ENCODE results near the gene RIN3.
A peak's percentile ranks its signal among the peaks of the same experiment; 100 is the strongest.

The RIN3 gene

GRCh38 chr14:92653162-92653651, 139.6 kb downstream of the RIN3 start:
- H3K27ac Mint-ChIP-seq: peak overlapping the region; percentile 94
- no peaks in the 10 kb centered on the region for H3K9me3 Mint-ChIP-seq

GRCh38 chr14:92654239-92654901, 140.8 kb downstream of the RIN3 start:
- no peaks in the 10 kb centered on the region for H3K27me3 Mint-ChIP-seq (ENCODE audit: low read depth)
- H3K36me3 Mint-ChIP-seq (ENCODE audit: low read depth): peaks cover 40% of the 10 kb centered on the region
- H3K4me3 Mint-ChIP-seq: peak overlapping the region; percentile 98
- peak overlapping the region; percentile 3 for H3K27ac Mint-ChIP-seq
- peaks cover 64% of the 10 kb centered on the region for H3K4me1 Mint-ChIP-seq (ENCODE audit: low read depth)
- no peaks in the 10 kb centered on the region for H3K9me3 Mint-ChIP-seq

More at GRCh38 chr14:92653162-92653651, 139.6 kb downstream of the RIN3 start:
- H3K4me1 Mint-ChIP-seq (ENCODE audit: low read depth): peaks cover 67% of the 10 kb centered on the region
- H3K27me3 Mint-ChIP-seq (ENCODE audit: low read depth): no peaks in the 10 kb centered on the region
- peak overlapping the region; percentile 98 for H3K4me3 Mint-ChIP-seq
- H3K36me3 Mint-ChIP-seq (ENCODE audit: low read depth): peaks cover 39% of the 10 kb centered on the region

GRCh38 chr14:92655419-92656201, 142.0 kb downstream of the RIN3 start:
- Mint-ChIP-seq H3K27me3 (ENCODE audit: low read depth) (no peaks in the 10 kb centered on the region), H3K36me3 (ENCODE audit: low read depth) (peaks cover 52% of the 10 kb centered on the region), H3K27ac (peak overlapping the region; percentile 37), H3K4me3 (peak overlapping the region; percentile 66), H3K4me1 (ENCODE audit: low read depth) (peaks cover 58% of the 10 kb centered on the region), H3K9me3 (no peaks in the 10 kb centered on the region)

- peak overlapping the region; percentile 66 for H3K4me3 Mint-ChIP-seq
These were observed 142.9 kb downstream of the RIN3 start for GRCh38 chr14:92656306-92657081.

GRCh38 chr14:92657457-92658142, 144.0 kb downstream of the RIN3 start:
- no peaks in the 10 kb centered on the region for H3K27me3 Mint-ChIP-seq (ENCODE audit: low read depth)
- peaks cover 49% of the 10 kb centered on the region for H3K4me1 Mint-ChIP-seq (ENCODE audit: low read depth)
- H3K36me3 Mint-ChIP-seq (ENCODE audit: low read depth): peaks cover 64% of the 10 kb centered on the region
- no peak overlapping the region for H3K27ac Mint-ChIP-seq
- H3K9me3 Mint-ChIP-seq: no peaks in the 10 kb centered on the region
- no peak overlapping the region for H3K4me3 Mint-ChIP-seq

More at GRCh38 chr14:92656306-92657081, 142.9 kb downstream of the RIN3 start:
- Mint-ChIP-seq H3K9me3 (no peaks in the 10 kb centered on the region), H3K4me1 (ENCODE audit: low read depth) (peaks cover 52% of the 10 kb centered on the region), H3K27me3 (ENCODE audit: low read depth) (no peaks in the 10 kb centered on the region), H3K27ac (peak overlapping the region; percentile 47), H3K36me3 (ENCODE audit: low read depth) (peaks cover 56% of the 10 kb centered on the region)

GRCh38 chr14:92658160-92658559, 144.6 kb downstream of the RIN3 start:
- Mint-ChIP-seq H3K4me3 (no peak overlapping the region), H3K27me3 (ENCODE audit: low read depth) (no peaks in the 10 kb centered on the region), H3K4me1 (ENCODE audit: low read depth) (peaks cover 47% of the 10 kb centered on the region)

GRCh38 chr14:92658684-92659083, 145.1 kb downstream of the RIN3 start:
- peaks cover 42% of the 10 kb centered on the region for H3K4me1 Mint-ChIP-seq (ENCODE audit: low read depth)
- peak overlapping the region; percentile 12 for H3K27ac Mint-ChIP-seq
- no peaks in the 10 kb centered on the region for H3K27me3 Mint-ChIP-seq (ENCODE audit: low read depth)
- H3K9me3 Mint-ChIP-seq: no peaks in the 10 kb centered on the region
- H3K4me3 Mint-ChIP-seq: no peak overlapping the region
- H3K36me3 Mint-ChIP-seq (ENCODE audit: low read depth): peaks cover 63% of the 10 kb centered on the region

More at GRCh38 chr14:92658160-92658559, 144.6 kb downstream of the RIN3 start:
- Mint-ChIP-seq H3K36me3 (ENCODE audit: low read depth) (peaks cover 67% of the 10 kb centered on the region), H3K9me3 (no peaks in the 10 kb centered on the region), H3K27ac (no peak overlapping the region)

- H3K27ac Mint-ChIP-seq: no peak overlapping the region
- peaks cover 40% of the 10 kb centered on the region for H3K4me1 Mint-ChIP-seq (ENCODE audit: low read depth)
- no peaks in the 10 kb centered on the region for H3K9me3 Mint-ChIP-seq
- peaks cover 63% of the 10 kb centered on the region for H3K36me3 Mint-ChIP-seq (ENCODE audit: low read depth)
- H3K4me3 Mint-ChIP-seq: no peak overlapping the region
- H3K27me3 Mint-ChIP-seq (ENCODE audit: low read depth): no peaks in the 10 kb centered on the region
These were observed 146.4 kb downstream of the RIN3 start for GRCh38 chr14:92659765-92660561.

- H3K4me3 Mint-ChIP-seq: no peak overlapping the region
These were observed 147.0 kb downstream of the RIN3 start for GRCh38 chr14:92660571-92660970.

GRCh38 chr14:92663049-92663448, 149.5 kb downstream of the RIN3 start:
- Mint-ChIP-seq H3K27me3 (ENCODE audit: low read depth) (no peaks in the 10 kb centered on the region), H3K9me3 (no peaks in the 10 kb centered on the region), H3K4me3 (no peak overlapping the region), H3K27ac (no peak overlapping the region), H3K36me3 (ENCODE audit: low read depth) (peaks cover 55% of the 10 kb centered on the region), H3K4me1 (ENCODE audit: low read depth) (peaks cover 18% of the 10 kb centered on the region)

More at GRCh38 chr14:92660571-92660970, 147.0 kb downstream of the RIN3 start:
- H3K27ac Mint-ChIP-seq: no peak overlapping the region
- peaks cover 34% of the 10 kb centered on the region for H3K4me1 Mint-ChIP-seq (ENCODE audit: low read depth)
- H3K27me3 Mint-ChIP-seq (ENCODE audit: low read depth): no peaks in the 10 kb centered on the region
- H3K36me3 Mint-ChIP-seq (ENCODE audit: low read depth): peaks cover 60% of the 10 kb centered on the region
- no peaks in the 10 kb centered on the region for H3K9me3 Mint-ChIP-seq

GRCh38 chr14:92665661-92666110, 152.1 kb downstream of the RIN3 start:
- H3K36me3 Mint-ChIP-seq (ENCODE audit: low read depth): peaks cover 44% of the 10 kb centered on the region
- H3K4me1 Mint-ChIP-seq (ENCODE audit: low read depth): peaks cover 26% of the 10 kb centered on the region
- no peak overlapping the region for H3K27ac Mint-ChIP-seq
- no peaks in the 10 kb centered on the region for H3K27me3 Mint-ChIP-seq (ENCODE audit: low read depth)
- no peaks in the 10 kb centered on the region for H3K9me3 Mint-ChIP-seq
- no peak overlapping the region for H3K4me3 Mint-ChIP-seq

GRCh38 chr14:92666251-92666650, 152.7 kb downstream of the RIN3 start:
- Mint-ChIP-seq H3K9me3 (no peaks in the 10 kb centered on the region), H3K36me3 (ENCODE audit: low read depth) (peaks cover 48% of the 10 kb centered on the region), H3K4me3 (no peak overlapping the region), H3K4me1 (ENCODE audit: low read depth) (peaks cover 30% of the 10 kb centered on the region), H3K27ac (no peak overlapping the region), H3K27me3 (ENCODE audit: low read depth) (no peaks in the 10 kb centered on the region)

- peaks cover 30% of the 10 kb centered on the region for H3K4me1 Mint-ChIP-seq (ENCODE audit: low read depth)
- H3K9me3 Mint-ChIP-seq: no peaks in the 10 kb centered on the region
- no peaks in the 10 kb centered on the region for H3K27me3 Mint-ChIP-seq (ENCODE audit: low read depth)
- H3K4me3 Mint-ChIP-seq: no peak overlapping the region
- H3K36me3 Mint-ChIP-seq (ENCODE audit: low read depth): peaks cover 36% of the 10 kb centered on the region
- H3K27ac Mint-ChIP-seq: no peak overlapping the region
These were observed 154.8 kb downstream of the RIN3 start for GRCh38 chr14:92668276-92668973.
